Fibroblast of lung (primary cell): ENCODE data around the gene NOCT. TPM values are rescaled to one million over a fixed set of nuclear protein-coding genes. Genes with fewer than 3 reads are reported as not detected.

ENCODE experiments used
- DNase-seq, 2 donors: peaks; one replicate each; pipeline versions ENCODE4 v3.0.0 to v3.0.0-alpha.2; 2010; ENCODE audit warnings: low read depth in 2 of 2
- H2AFZ ChIP-seq: 2 replicates; pipeline ENCODE4 v1.5.1; 2012; ENCODE audit warnings: low read length, control low read depth, inconsistent platforms
- H3K27ac ChIP-seq: 2 replicates; pipeline ENCODE4 v1.5.1; 2011; ENCODE audit warnings: low read length, control low read depth; ENCODE audit not compliant: insufficient read depth
- H3K27me3 ChIP-seq: 2 replicates; pipeline ENCODE4 v1.5.1; 2011; ENCODE audit warnings: mild to moderate bottlenecking, low read length; ENCODE audit not compliant: control insufficient read depth, insufficient read depth
- H3K36me3 ChIP-seq: 2 replicates; pipeline ENCODE4 v1.5.1; 2011; ENCODE audit warnings: low read length; ENCODE audit not compliant: control insufficient read depth, insufficient read depth
- H3K4me1 ChIP-seq: 2 replicates; pipeline ENCODE4 v1.5.1; 2011; ENCODE audit warnings: low read length; ENCODE audit not compliant: control insufficient read depth, insufficient read depth; ENCODE audit errors: extremely low read depth
- H3K4me2 ChIP-seq: 2 replicates; pipeline ENCODE4 v1.5.1; 2011; ENCODE audit warnings: low read length, control low read depth; ENCODE audit not compliant: insufficient read depth; ENCODE audit errors: extremely low read depth
- H3K4me3 ChIP-seq, 4 experiments: fragments of 200-600 bp in 1 of 4; sonication (generic) in 1 of 4; replicated peaks in 1 of 4; 2 replicates each; pipeline ENCODE4 v1.5.1; 2011 to 2016; ENCODE audit warnings: low read length in 4 of 4, low read depth in 3 of 4, mild to moderate bottlenecking in 3 of 4, control low read depth in 2 of 4, inconsistent platforms in 1 of 4, mixed read lengths in 1 of 4; ENCODE audit not compliant: insufficient read depth in 1 of 4; ENCODE audit errors: control extremely low read depth in 1 of 4
- H3K79me2 ChIP-seq: 2 replicates; pipeline ENCODE4 v1.5.1; 2012; ENCODE audit warnings: mild to moderate bottlenecking, low read length, inconsistent platforms; ENCODE audit not compliant: control insufficient read depth, insufficient read depth
- H3K9ac ChIP-seq: 2 replicates; pipeline ENCODE4 v1.5.1; 2011; ENCODE audit warnings: mild to moderate bottlenecking, low read length, control low read depth; ENCODE audit not compliant: insufficient read depth
- H3K9me3 ChIP-seq: 2 replicates; pipeline ENCODE4 v1.5.1; 2012; ENCODE audit warnings: low read depth, low read length; ENCODE audit not compliant: control insufficient read depth, insufficient read depth
- H4K20me1 ChIP-seq: 2 replicates; pipeline ENCODE4 v1.5.1; 2011; ENCODE audit warnings: low read length; ENCODE audit not compliant: control insufficient read depth, insufficient read depth; ENCODE audit errors: extremely low read depth
- CTCF ChIP-seq, 2 donors: IDR thresholded peaks in 1 of 2; conservative IDR thresholded peaks in 1 of 2; 1 replicate in 1 of 2; 2 replicates in 1 of 2; pipeline ENCODE4 v1.5.1; 2011 to 2012; ENCODE audit warnings: low read length in 2 of 2, control low read depth in 1 of 2, inconsistent platforms in 1 of 2, low read depth in 1 of 2, mild to moderate bottlenecking in 1 of 2
- EZH2 ChIP-seq: IDR thresholded peaks from 2 replicates; pipeline ENCODE4 v1.5.1; 2012; ENCODE audit warnings: low read length, control low read depth, mild to moderate bottlenecking; ENCODE audit errors: missing control alignments
- polyA plus RNA-seq, 2 donors: library from polyadenylated mRNA; depleted of rRNA in 1 of 2; stranded (reverse) in 1 of 2; unstranded in 1 of 2; fragments of >200 nt; gene quantifications; 2 replicates each; pipeline ENCODE4 v1.2.1, GENCODE V29; 2011 to 2012; ENCODE audit warnings: missing spikeins in 1 of 2
- total RNA-seq: library from RNA; depleted of rRNA; stranded (reverse); fragments of >200 nt; gene quantifications from 2 replicates; pipeline ENCODE4 v1.2.1, GENCODE V29; 2014

NOCT gene
- total and polyA plus RNA-seq, 2 donors (not counting 1 experiment from before 2014, with no cell fraction given): 6.4 to 13.2 TPM

- Histone ChIP-seq H3K4me1 (peaks cover 2% of the 10 kb centered on the region), H3K36me3 (no peaks in the 10 kb centered on the region), H3K27me3 (no peaks in the 10 kb centered on the region), H3K27ac (no peak overlapping the region), H3K79me2 (no peaks in the 10 kb centered on the region), H3K4me3 (no peak overlapping the region), H3K9me3 (no peaks in the 10 kb centered on the region), H3K4me2 (no peak overlapping the region), H4K20me1 (no peaks in the 10 kb centered on the region), H2AFZ (no peak overlapping the region), H3K9ac (no peak overlapping the region)
- TF ChIP-seq EZH2 (no peak), CTCF (conservative IDR thresholded peaks at IDR 0.05 in 1 of 2, IDR thresholded peaks at IDR 0.05 in 1 of 2; ENCODE audit: low read depth in 1 of 2, low read length in 2 of 2) (no peak)
- DNase-seq: no peak
Observed at GRCh38 chr4:138983690-138984089, 31.9 kb upstream of the NOCT start.

- Histone ChIP-seq H3K4me1 (peaks cover 2% of the 10 kb centered on the region), H3K9ac (no peak overlapping the region), H3K4me2 (no peak overlapping the region), H4K20me1 (no peaks in the 10 kb centered on the region), H3K27me3 (no peaks in the 10 kb centered on the region), H3K4me3 (no peak overlapping the region), H3K27ac (no peak overlapping the region), H3K79me2 (no peaks in the 10 kb centered on the region), H3K36me3 (no peaks in the 10 kb centered on the region), H2AFZ (no peak overlapping the region), H3K9me3 (no peaks in the 10 kb centered on the region)
- no peak for DNase-seq
- no peak for TF ChIP-seq EZH2
- TF ChIP-seq CTCF (conservative IDR thresholded peaks at IDR 0.05 in 1 of 2, IDR thresholded peaks at IDR 0.05 in 1 of 2; ENCODE audit: low read depth in 1 of 2, low read length in 2 of 2): no peak
Observed at GRCh38 chr4:138984647-138985046, 30.9 kb upstream of the NOCT start.

- no peak overlapping the region for H3K27ac ChIP-seq
- no peak overlapping the region for H3K4me3 ChIP-seq
- TF ChIP-seq CTCF (conservative IDR thresholded peaks at IDR 0.05 in 1 of 2, IDR thresholded peaks at IDR 0.05 in 1 of 2; ENCODE audit: low read depth in 1 of 2, low read length in 2 of 2): no peak
- TF ChIP-seq EZH2: no peak
- no peaks in the 10 kb centered on the region for H3K9me3 ChIP-seq
- no peak overlapping the region for H3K4me2 ChIP-seq
- no peak for DNase-seq
- H3K9ac ChIP-seq: no peak overlapping the region
- H3K4me1 ChIP-seq: no peaks in the 10 kb centered on the region
- no peaks in the 10 kb centered on the region for H4K20me1 ChIP-seq
- H3K27me3 ChIP-seq: no peaks in the 10 kb centered on the region
- no peaks in the 10 kb centered on the region for H3K36me3 ChIP-seq
- H2AFZ ChIP-seq: no peak overlapping the region
- no peaks in the 10 kb centered on the region for H3K79me2 ChIP-seq
Observed at GRCh38 chr4:138992676-138993075, 22.9 kb upstream of the NOCT start.
